HCT116 (cell line): ENCODE measurements around the gene FIBCD1. TPM values are rescaled to one million over a fixed set of nuclear protein-coding genes. Genes with fewer than 3 reads are reported as not detected.
A peak's percentile ranks its signal among the peaks of the same experiment; 100 is the strongest.

Experiments used
- ATAC-seq: fragments of 200-7000 bp; cut with Tn5 transposase; 2 replicates; pipeline ENCODE4 v1.9.1; 2020; ENCODE audit warnings: mild to moderate bottlenecking, moderate library complexity
- BruUV-seq: library from RNA; stranded (reverse); fragments of 400-500 nt; replicated peaks from 2 replicates; lab custom pipeline; 2021; lab: Mats Ljungman, UMichigan
- CTCF ChIA-PET: fragments of 300-600 bp; sonication (Branson Sonifier 250); formaldehyde crosslinking; loops from one replicate; lab custom pipeline; 2021; ENCODE audit warnings: antibody characterized with exemption; lab: Charles Lee
- POLR2A ChIA-PET: fragments of 300-600, 350-600 bp; sonication (Branson Sonifier 250); formaldehyde crosslinking; loops from one replicate; lab custom pipeline; 2021; ENCODE audit warnings: antibody characterized with exemption; lab: Charles Lee
- RAD21 ChIA-PET, 2 experiments: fragments of 300-600 bp; sonication (Branson Sonifier 250); formaldehyde crosslinking; loops; one replicate each; lab custom pipeline; 2023; ENCODE audit warnings: low total read pairs in 2 of 2; ENCODE audit not compliant: uncharacterized antibody in 2 of 2, unreplicated experiment in 2 of 2, low non-redundant PET in 1 of 2; lab: Charles Lee
- DNase-seq: peaks from one replicate; pipeline ENCODE4 v3.0.0-alpha.2; 2010; ENCODE audit warnings: low read depth, low spot score
- H2AFZ ChIP-seq: fragments of 200-600 bp; shearing (Covaris generic), sonication (generic); 2 replicates; pipeline ENCODE4 v1.6.1; 2017; ENCODE audit warnings: low read depth, mixed run types, mixed read lengths, antibody characterized with exemption, low read length; ENCODE audit not compliant: poor library complexity, severe bottlenecking
- H3K27ac ChIP-seq: 2 replicates; pipeline ENCODE4 v1.5.1; 2012; ENCODE audit warnings: low read depth, low read length
- H3K27me3 ChIP-seq: fragments of 200-600 bp; sonication (generic); 2 replicates; pipeline ENCODE4 v1.6.1; 2016; ENCODE audit warnings: mixed run types, low read length, mixed read lengths; ENCODE audit not compliant: insufficient read depth
- H3K36me3 ChIP-seq, 2 experiments: fragments of 200-500 bp in 1 of 2; fragments of 200-600 bp in 1 of 2; sonication (Bioruptor generic) in 1 of 2; sonication (generic) in 1 of 2; 2 replicates each; pipeline versions ENCODE4 v1.5.1 to v1.6.1; 2014 to 2016; ENCODE audit warnings: low read length in 2 of 2, inconsistent platforms in 1 of 2, mixed read lengths in 1 of 2, mixed run types in 1 of 2; ENCODE audit not compliant: insufficient read depth in 2 of 2, control insufficient read depth in 1 of 2
- H3K4me1 ChIP-seq, 2 experiments: fragments of 200-600 bp in 1 of 2; sonication (generic) in 1 of 2; 2 replicates each; pipeline versions ENCODE4 v1.5.1 to v1.6.1; 2012 to 2017; ENCODE audit warnings: low read length in 2 of 2, inconsistent platforms in 1 of 2, mild to moderate bottlenecking in 1 of 2, mixed read lengths in 1 of 2, mixed run types in 1 of 2, moderate library complexity in 1 of 2; ENCODE audit not compliant: insufficient read depth in 2 of 2, control insufficient read depth in 1 of 2
- H3K4me2 ChIP-seq: fragments of 200-600 bp; sonication (generic); 2 replicates; pipeline ENCODE4 v1.6.1; 2017; ENCODE audit warnings: mixed run types, low read length, mixed read lengths
- H3K4me3 ChIP-seq, 2 experiments: fragments of 200-600 bp in 1 of 2; sonication (generic) in 1 of 2; replicated peaks in 1 of 2; 2 replicates each; pipeline ENCODE4 v1.5.1; 2011 to 2016; ENCODE audit warnings: low read length in 2 of 2, control low read depth in 1 of 2, low read depth in 1 of 2, mild to moderate bottlenecking in 1 of 2, mixed read lengths in 1 of 2, mixed run types in 1 of 2
- H3K79me2 ChIP-seq: fragments of 200-600 bp; sonication (generic); 2 replicates; pipeline ENCODE4 v1.6.1; 2017; ENCODE audit warnings: mild to moderate bottlenecking, mixed run types, low read length, moderate library complexity, mixed read lengths; ENCODE audit not compliant: insufficient read depth
- H3K9ac ChIP-seq: fragments of 200-600 bp; sonication (generic); 2 replicates; pipeline ENCODE4 v1.6.1; 2016; ENCODE audit warnings: low read length, mixed read lengths
- H3K9me2 ChIP-seq: fragments of 200-600 bp; sonication (generic), shearing (Covaris generic); 2 replicates; pipeline ENCODE4 v1.6.1; 2017; ENCODE audit warnings: mixed run types, mild to moderate bottlenecking, moderate library complexity; ENCODE audit not compliant: insufficient read depth
- H3K9me3 ChIP-seq, 2 experiments: fragments of 200-500 bp in 1 of 2; fragments of 200-600 bp in 1 of 2; sonication (Bioruptor generic) in 1 of 2; sonication (generic) in 1 of 2; 2 replicates each; pipeline ENCODE4 v1.6.1; 2014 to 2017; ENCODE audit warnings: low read length in 2 of 2, mixed read lengths in 2 of 2, inconsistent platforms in 1 of 2, low read depth in 1 of 2, mild to moderate bottlenecking in 1 of 2, mixed run types in 1 of 2, moderate library complexity in 1 of 2; ENCODE audit not compliant: control insufficient read depth in 1 of 2, insufficient read depth in 1 of 2
- H4K20me1 ChIP-seq: fragments of 200-600 bp; sonication (generic), shearing (Covaris generic); 2 replicates; pipeline ENCODE4 v1.6.1; 2017; ENCODE audit warnings: mixed run types, mild to moderate bottlenecking, moderate library complexity; ENCODE audit not compliant: insufficient read depth
- TCF7L2 ChIP-seq: IDR thresholded peaks from 2 replicates; pipeline ENCODE4 v1.7.0; 2011; ENCODE audit warnings: borderline replicate concordance, inconsistent platforms; ENCODE audit not compliant: insufficient read depth, insufficient read length; ENCODE audit errors: extremely low read depth
- ZBTB33 ChIP-seq: IDR thresholded peaks from 2 replicates; pipeline ENCODE4 v1.6.1; 2011; ENCODE audit warnings: mild to moderate bottlenecking, low read length, moderate library complexity; ENCODE audit not compliant: insufficient replicate concordance; ENCODE audit errors: extremely low read depth
- intact Hi-C: fragments of 100-400 bp; cut with micrococcal nuclease; formaldehyde crosslinking; loops from 2 replicates; pipeline ENCODE4 v1.10.0; 2022
- total RNA-seq: library from RNA; stranded (reverse); gene quantifications from one replicate; pipeline ENCODE4 v1.2.1, GENCODE V29; 2021; ENCODE audit not compliant: unreplicated experiment

The FIBCD1 gene
- total RNA-seq, 1 experiment from 2014 or later = 26.1 TPM

- DNase-seq = no peak
- Histone ChIP-seq H3K36me3 (no peaks in the 10 kb centered on the region), H3K27me3 (no peaks in the 10 kb centered on the region), H3K9me2 (no peaks in the 10 kb centered on the region), H4K20me1 (no peaks in the 10 kb centered on the region), H3K9ac (peak overlapping the region; percentile 25; the same call in 1 of the 2 replicates)
- CTCF ChIA-PET = interaction anchor here (0.6 to 1.4 kb wide), 3 partner anchors 62 to 110 kb away, joined by 3 to 5 read pairs (median 4); no protein-coding TSS in a partner anchor
- POLR2A ChIA-PET = interaction anchor here (1.1 kb wide), 2 partner anchors 9 to 10 kb away, joined by 3 read pairs; no protein-coding TSS in a partner anchor
- BruUV-seq = TSS peak; percentile 27
- peak; percentile 31 for ATAC-seq
- intact Hi-C loops = no loop called here
- peak; percentile 47 for TF ChIP-seq TCF7L2
- no peak for TF ChIP-seq ZBTB33
- TF ChIP-seq, all 23 proteins: peak for 1
- Histone ChIP-seq H2AFZ (no peak overlapping the region), H3K4me2 (peak overlapping the region; percentile 93), H3K79me2 (no peaks in the 10 kb centered on the region), H3K27ac (peak overlapping the region; percentile 43), H3K9me3 (no peaks in the 10 kb centered on the region), H3K4me1 (peaks cover 27 to 57% of the 10 kb centered on the region in 2 experiments), H3K4me3 (no peak overlapping the region; a peak in 1 of 4 replicates)
- RAD21 ChIA-PET = interaction anchor here in 1 of 2 experiments (1.5 kb wide), 1 partner anchor 62 kb away, joined by 4 read pairs; no protein-coding TSS in a partner anchor
These were observed 2.5 kb downstream of the FIBCD1 start for GRCh38 chr9:130936285-130937117.
